ENCODE data around the gene NTN3. TPM values are rescaled to one million over a fixed set of nuclear protein-coding genes. Genes with fewer than 3 reads are reported as not detected.

The NTN3 gene
- total RNA-seq, 1 donor, result 0.36 TPM

GRCh38 chr16:2499890-2500429 is 28.9 kb downstream of the NTN3 start:
- no peak overlapping the region for H3K27ac ChIP-seq (ENCODE audit: low read depth, low read length)
- TF ChIP-seq CTCF (IDR thresholded peaks at IDR 0.05; ENCODE audit: extremely low read depth, low read depth, low read length), result no peak
- no peak overlapping the region for H3K4me3 ChIP-seq (ENCODE audit: insufficient read depth, low read length)
- no peak overlapping the region for H2AFZ ChIP-seq (ENCODE audit: low read length)
- no peak overlapping the region for H3K4me2 ChIP-seq (ENCODE audit: insufficient read depth, low read length)
- H3K79me2 ChIP-seq (ENCODE audit: insufficient read depth, low read length), result no peaks in the 10 kb centered on the region
- H4K20me1 ChIP-seq (ENCODE audit: insufficient read depth, low read length), result peaks cover 35% of the 10 kb centered on the region
- peaks cover 15% of the 10 kb centered on the region for H3K36me3 ChIP-seq (ENCODE audit: insufficient read depth, low read length)
- H3K27me3 ChIP-seq (ENCODE audit: insufficient read depth, low read length), result no peaks in the 10 kb centered on the region
- peak; percentile 3 for DNase-seq (ENCODE audit: insufficient read length, low spot score, missing footprints)
- no peaks in the 10 kb centered on the region for H3K9me3 ChIP-seq (ENCODE audit: low read depth, low read length)
- H3K4me1 ChIP-seq (ENCODE audit: insufficient read depth, low read length), result peaks cover 17% of the 10 kb centered on the region

- H3K27ac ChIP-seq (ENCODE audit: low read depth, low read length), result no peak overlapping the region
- no peaks in the 10 kb centered on the region for H3K9me3 ChIP-seq (ENCODE audit: low read depth, low read length)
- peaks cover 35% of the 10 kb centered on the region for H4K20me1 ChIP-seq (ENCODE audit: insufficient read depth, low read length)
- H3K36me3 ChIP-seq (ENCODE audit: insufficient read depth, low read length), result peaks cover 15% of the 10 kb centered on the region
- no peak overlapping the region for H3K4me3 ChIP-seq (ENCODE audit: insufficient read depth, low read length)
- H3K27me3 ChIP-seq (ENCODE audit: insufficient read depth, low read length), result no peaks in the 10 kb centered on the region
- H3K79me2 ChIP-seq (ENCODE audit: insufficient read depth, low read length), result no peaks in the 10 kb centered on the region
- TF ChIP-seq CTCF (IDR thresholded peaks at IDR 0.05; ENCODE audit: extremely low read depth, low read depth, low read length), result no peak
- H3K4me1 ChIP-seq (ENCODE audit: insufficient read depth, low read length), result peaks cover 17% of the 10 kb centered on the region
- DNase-seq (ENCODE audit: insufficient read length, low spot score, missing footprints), result peak; percentile 58
- no peak overlapping the region for H2AFZ ChIP-seq (ENCODE audit: low read length)
- H3K4me2 ChIP-seq (ENCODE audit: insufficient read depth, low read length), result no peak overlapping the region
Measured at GRCh38 chr16:2500430-2500917, 29.4 kb downstream of the NTN3 start.

GRCh38 chr16:2500918-2501750 is 30.0 kb downstream of the NTN3 start:
- H4K20me1 ChIP-seq (ENCODE audit: insufficient read depth, low read length), result peaks cover 35% of the 10 kb centered on the region
- H3K4me1 ChIP-seq (ENCODE audit: insufficient read depth, low read length), result peaks cover 17% of the 10 kb centered on the region
- TF ChIP-seq CTCF (IDR thresholded peaks at IDR 0.05; ENCODE audit: extremely low read depth, low read depth, low read length), result peak; percentile 81
- H2AFZ ChIP-seq (ENCODE audit: low read length), result no peak overlapping the region
- H3K27ac ChIP-seq (ENCODE audit: low read depth, low read length), result no peak overlapping the region
- H3K27me3 ChIP-seq (ENCODE audit: insufficient read depth, low read length), result no peaks in the 10 kb centered on the region
- DNase-seq (ENCODE audit: insufficient read length, low spot score, missing footprints), result peak; percentile 98
- H3K79me2 ChIP-seq (ENCODE audit: insufficient read depth, low read length), result no peaks in the 10 kb centered on the region
- H3K9me3 ChIP-seq (ENCODE audit: low read depth, low read length), result no peaks in the 10 kb centered on the region
- peak overlapping the region; percentile 23 for H3K4me2 ChIP-seq (ENCODE audit: insufficient read depth, low read length)
- H3K36me3 ChIP-seq (ENCODE audit: insufficient read depth, low read length), result peaks cover 13% of the 10 kb centered on the region
- no peak overlapping the region for H3K4me3 ChIP-seq (ENCODE audit: insufficient read depth, low read length)
